Thyroid gland (tissue), 4 donors: Measurements from ENCODE around the gene KRT1. TPM values are rescaled to one million over a fixed set of nuclear protein-coding genes. Genes with fewer than 3 reads are reported as not detected.

Experiments
- DNase-seq, 2 donors: peaks; one replicate each; pipeline ENCODE4 v3.0.0-alpha.2; 2019
- H3K27ac ChIP-seq, 3 donors: fragments of 200-600 bp; sonication (generic); 1 replicate in 2 of 3; 2 replicates in 1 of 3; pipeline ENCODE4 v1.5.1; 2016 to 2019; ENCODE audit warnings: mild to moderate bottlenecking in 1 of 3, moderate library complexity in 1 of 3
- H3K27me3 ChIP-seq: fragments of 200-600 bp; sonication (generic); one replicate; pipeline ENCODE4 v1.5.1; 2019
- H3K36me3 ChIP-seq, 2 donors: fragments of 200-600 bp; sonication (generic); one replicate each; pipeline ENCODE4 v1.5.1; 2016 to 2019
- H3K4me1 ChIP-seq, 2 donors: fragments of 200-600 bp; sonication (generic); one replicate each; pipeline ENCODE4 v1.5.1; 2017 to 2019
- H3K4me3 ChIP-seq, 3 donors: fragments of 200-600 bp; sonication (generic); replicated peaks in 1 of 3; 1 replicate in 2 of 3; 2 replicates in 1 of 3; pipeline ENCODE4 v1.5.1; 2016; ENCODE audit warnings: mild to moderate bottlenecking in 1 of 3
- H3K9me3 ChIP-seq: fragments of 200-600 bp; sonication (generic); one replicate; pipeline ENCODE4 v1.5.1; 2017
- POLR2A ChIP-seq, 2 donors: fragments of 450-650 bp; IDR thresholded peaks; one replicate each; pipeline ENCODE4 v1.6.1; 2017; ENCODE audit warnings: antibody characterized with exemption in 2 of 2, mild to moderate bottlenecking in 2 of 2, moderate library complexity in 1 of 2
- WGBS, 2 donors: methylation state at CpG; one replicate each; pipeline ENCODE4 v1.1.5; 2017; 5-methylcytosine and 5-hydroxymethylcytosine counted together
- intact Hi-C: fragments of 100-400 bp; cut with DNase I; formaldehyde crosslinking; loops from one replicate; pipeline ENCODE4 v1.15.1; 2023
- total RNA-seq, 4 donors: library from RNA; depleted of rRNA; stranded (reverse); fragments of >200 nt; gene quantifications; one replicate each; pipeline ENCODE4 v1.2.3, GENCODE V29; 2016
- TF ChIP-seq, protein P1 (sequence below), 6 experiments: fragments of 200-600 bp in 3 of 6; fragments of 450-650 bp in 3 of 6; sonication (generic) in 3 of 6; IDR thresholded peaks; one replicate each; pipeline ENCODE4 v1.5.1; 2016 to 2019; ENCODE audit warnings: antibody characterized with exemption in 6 of 6, mild to moderate bottlenecking in 2 of 6, inconsistent platforms in 1 of 6, moderate library complexity in 1 of 6

The KRT1 gene
- total RNA-seq, 4 donors from 2014 or later, result 2.8 TPM; not detected in 3

DNA sequence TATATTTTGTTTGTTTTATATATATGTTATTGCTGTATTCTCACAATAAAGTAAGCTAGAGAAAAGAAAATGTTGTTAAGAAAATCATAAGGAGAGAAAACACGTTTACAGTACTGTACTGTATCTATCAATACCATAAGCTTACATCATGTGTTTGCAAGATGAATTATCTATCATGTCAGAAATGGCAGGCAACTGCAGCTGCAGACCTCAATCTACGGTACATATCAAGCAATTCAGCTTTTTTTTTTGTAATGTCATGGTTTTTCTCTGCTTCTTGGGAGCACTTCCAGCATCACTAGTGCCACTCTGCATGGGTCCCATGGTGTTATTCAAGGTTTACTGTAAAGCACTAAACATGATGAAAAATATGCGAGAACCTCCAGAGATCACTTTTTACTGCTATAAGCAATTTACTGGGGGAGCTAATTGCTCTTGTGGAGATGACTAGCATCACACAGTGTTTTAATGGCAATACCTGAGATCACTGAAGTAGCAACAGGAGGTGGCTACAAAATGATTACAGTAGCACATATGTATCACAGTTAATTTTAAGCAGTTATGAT lies 19.2 kb downstream of the KRT1 start:
- intact Hi-C loops, result no loop called here
- Histone ChIP-seq H3K27ac (no peak overlapping the region), H3K4me3 (no peak overlapping the region), H3K36me3 (no peaks in the 10 kb centered on the region), H3K4me1 (peaks cover 0 to under 1% of the 10 kb centered on the region in 2 donors), H3K27me3 (no peaks in the 10 kb centered on the region), H3K9me3 (no peaks in the 10 kb centered on the region)
- TF ChIP-seq, protein P1, sequence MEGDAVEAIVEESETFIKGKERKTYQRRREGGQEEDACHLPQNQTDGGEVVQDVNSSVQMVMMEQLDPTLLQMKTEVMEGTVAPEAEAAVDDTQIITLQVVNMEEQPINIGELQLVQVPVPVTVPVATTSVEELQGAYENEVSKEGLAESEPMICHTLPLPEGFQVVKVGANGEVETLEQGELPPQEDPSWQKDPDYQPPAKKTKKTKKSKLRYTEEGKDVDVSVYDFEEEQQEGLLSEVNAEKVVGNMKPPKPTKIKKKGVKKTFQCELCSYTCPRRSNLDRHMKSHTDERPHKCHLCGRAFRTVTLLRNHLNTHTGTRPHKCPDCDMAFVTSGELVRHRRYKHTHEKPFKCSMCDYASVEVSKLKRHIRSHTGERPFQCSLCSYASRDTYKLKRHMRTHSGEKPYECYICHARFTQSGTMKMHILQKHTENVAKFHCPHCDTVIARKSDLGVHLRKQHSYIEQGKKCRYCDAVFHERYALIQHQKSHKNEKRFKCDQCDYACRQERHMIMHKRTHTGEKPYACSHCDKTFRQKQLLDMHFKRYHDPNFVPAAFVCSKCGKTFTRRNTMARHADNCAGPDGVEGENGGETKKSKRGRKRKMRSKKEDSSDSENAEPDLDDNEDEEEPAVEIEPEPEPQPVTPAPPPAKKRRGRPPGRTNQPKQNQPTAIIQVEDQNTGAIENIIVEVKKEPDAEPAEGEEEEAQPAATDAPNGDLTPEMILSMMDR (IDR thresholded peaks at IDR 0.05), result no peak
- TF ChIP-seq POLR2A (IDR thresholded peaks at IDR 0.05), result no peak
- WGBS, 2 donors, result 86 to 88% methylated on average over 3 of the region's 3 CpGs
- DNase-seq, result no peak

DNA sequence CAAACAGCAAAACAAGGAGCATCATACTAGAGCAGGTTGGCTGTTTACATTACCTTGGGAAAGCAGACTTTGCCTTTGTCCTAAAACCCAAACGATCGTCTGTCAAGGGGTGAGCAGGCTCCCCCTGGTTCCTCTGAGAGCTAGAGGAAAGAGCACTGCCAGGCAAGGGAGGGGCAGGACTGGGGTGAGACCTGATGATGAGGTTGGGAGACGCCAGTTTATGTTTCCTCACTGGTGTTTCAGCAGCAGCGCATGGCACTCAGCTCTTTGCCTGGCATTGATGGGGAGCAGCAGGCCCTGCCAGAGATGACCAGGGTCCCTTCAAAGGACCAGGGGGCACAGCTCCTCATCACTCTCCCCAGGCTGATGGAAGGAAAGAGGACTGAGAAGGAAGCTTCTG lies 20.3 kb downstream of the KRT1 start:
- TF ChIP-seq, protein P1 (IDR thresholded peaks at IDR 0.05), result no peak
- TF ChIP-seq POLR2A (IDR thresholded peaks at IDR 0.05), result no peak
- no peak overlapping the region for H3K27ac ChIP-seq
- H3K9me3 ChIP-seq, result no peaks in the 10 kb centered on the region
- H3K36me3 ChIP-seq, result no peaks in the 10 kb centered on the region
- no peaks in the 10 kb centered on the region for H3K27me3 ChIP-seq
- no peak for DNase-seq
- intact Hi-C loops, result no loop called here
- peaks cover 7 to 11% of the 10 kb centered on the region in 2 donors for H3K4me1 ChIP-seq
- WGBS, 2 donors, result 87 to 88% methylated on average over 2 to 4 of the region's 4 CpGs
- no peak overlapping the region for H3K4me3 ChIP-seq

DNA sequence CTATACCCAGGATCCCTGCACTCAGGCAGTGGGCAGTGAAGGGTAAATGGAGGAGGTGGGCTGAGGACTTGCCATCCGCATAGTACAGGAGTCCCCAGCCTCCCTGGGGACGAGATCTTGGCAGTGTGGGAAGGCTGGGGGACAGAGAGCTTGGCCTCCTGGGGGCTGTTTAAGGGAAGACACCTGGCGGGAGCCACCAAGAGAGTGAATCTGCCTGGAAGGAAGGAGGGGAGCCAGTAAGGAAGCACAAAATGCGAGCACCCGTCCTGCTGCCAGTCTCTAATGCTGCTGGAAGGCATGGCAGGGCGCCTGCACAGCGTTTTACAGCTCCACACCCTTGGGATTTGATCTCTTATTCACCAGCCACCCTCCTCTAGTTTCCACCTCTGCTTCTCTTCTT lies 20.8 kb downstream of the KRT1 start:
- no peaks in the 10 kb centered on the region for H3K27me3 ChIP-seq
- no peaks in the 10 kb centered on the region for H3K36me3 ChIP-seq
- intact Hi-C loops, result no loop called here
- WGBS, 2 donors, result 75 to 77% methylated on average over 7 of the region's 7 CpGs
- H3K4me1 ChIP-seq, result peaks cover 7 to 12% of the 10 kb centered on the region in 2 donors
- TF ChIP-seq, protein P1 (IDR thresholded peaks at IDR 0.05), result no peak
- no peak overlapping the region for H3K27ac ChIP-seq
- no peaks in the 10 kb centered on the region for H3K9me3 ChIP-seq
- H3K4me3 ChIP-seq, result no peak overlapping the region
- no peak for DNase-seq

DNA sequence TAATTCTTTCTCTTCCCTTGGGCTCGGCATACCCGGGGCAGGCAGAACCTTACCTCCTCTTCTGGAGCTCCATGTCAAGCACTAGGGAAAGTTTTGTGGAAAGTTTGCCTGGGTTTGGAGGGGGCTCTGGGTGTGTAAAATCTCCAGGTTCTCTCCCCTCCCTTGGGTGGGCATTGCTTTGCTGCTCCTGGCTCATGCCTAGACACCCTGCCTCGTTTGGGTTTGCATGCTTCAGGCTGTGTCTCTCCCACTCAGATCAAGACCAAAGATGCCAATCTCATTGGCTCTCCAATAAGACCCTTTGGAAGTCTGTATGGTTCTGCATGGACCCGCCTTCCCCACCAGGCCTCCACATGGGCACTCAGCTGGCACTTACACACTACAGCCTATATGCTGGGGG lies 22.0 kb downstream of the KRT1 start:
- intact Hi-C loops, result no loop called here
- no peak overlapping the region for H3K27ac ChIP-seq
- 85% methylated on average over 4 of the region's 4 CpGs for WGBS, 2 donors
- no peaks in the 10 kb centered on the region for H3K9me3 ChIP-seq
- no peaks in the 10 kb centered on the region for H3K27me3 ChIP-seq
- H3K4me1 ChIP-seq, result peaks cover 7 to 12% of the 10 kb centered on the region in 2 donors
- TF ChIP-seq, protein P1 (IDR thresholded peaks at IDR 0.05), result no peak
- no peak for TF ChIP-seq POLR2A (IDR thresholded peaks at IDR 0.05)
- H3K4me3 ChIP-seq, result no peak overlapping the region
- no peaks in the 10 kb centered on the region for H3K36me3 ChIP-seq
- no peak for DNase-seq

DNA sequence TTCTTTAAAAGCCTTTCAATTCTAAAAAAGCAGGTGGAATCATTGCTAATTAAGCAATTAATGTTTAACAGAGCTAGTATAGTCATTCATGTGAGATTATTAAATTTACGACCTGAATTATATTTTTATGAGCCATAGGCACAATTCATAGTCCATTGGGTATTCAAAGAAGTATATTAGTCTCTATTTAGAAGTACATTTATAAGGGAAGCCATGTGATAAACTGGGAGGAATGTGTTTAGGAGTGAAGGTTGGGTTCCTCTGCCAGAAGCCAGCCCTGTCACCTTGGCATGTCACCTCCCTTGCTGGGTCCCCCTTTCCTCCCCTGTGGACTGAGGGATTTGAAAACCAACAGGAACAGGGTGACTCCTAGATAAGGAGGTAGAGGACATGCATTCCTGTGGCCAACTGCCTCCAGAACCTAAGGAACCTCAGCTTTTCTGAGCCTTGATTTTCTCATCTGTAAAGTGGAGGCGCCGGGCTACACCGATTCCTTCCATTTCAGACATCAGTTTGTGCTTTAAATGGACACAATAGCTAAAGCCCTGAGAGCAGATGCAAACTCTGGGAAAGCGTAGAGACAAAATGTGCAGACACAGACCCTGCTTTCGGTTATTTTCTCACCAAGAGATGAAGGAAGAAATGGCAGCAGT lies 22.8 kb downstream of the KRT1 start:
- WGBS, 2 donors, result 80 to 86% methylated on average over 6 of the region's 6 CpGs

More for the DNA sequence above, 22.8 kb downstream of the KRT1 start:
- intact Hi-C loops, result no loop called here
- peaks cover 7 to 12% of the 10 kb centered on the region in 2 donors for H3K4me1 ChIP-seq
- H3K27ac ChIP-seq, result no peak overlapping the region
- no peaks in the 10 kb centered on the region for H3K36me3 ChIP-seq
- no peak for TF ChIP-seq POLR2A (IDR thresholded peaks at IDR 0.05)
- TF ChIP-seq, protein P1 (IDR thresholded peaks at IDR 0.05), result no peak
- no peak overlapping the region for H3K4me3 ChIP-seq
- H3K9me3 ChIP-seq, result no peaks in the 10 kb centered on the region
- DNase-seq, result no peak
- H3K27me3 ChIP-seq, result no peaks in the 10 kb centered on the region
